SK-N-SH (cell line): ENCODE measurements around the gene NLGN3. TPM values are rescaled to one million over a fixed set of nuclear protein-coding genes. Genes with fewer than 3 reads are reported as not detected.

Experiments used
- CTCF ChIA-PET: fragments of 300-600, 350-600 bp; formaldehyde crosslinking; extraction: SDS; loops from one replicate; lab custom pipeline; 2021; lab: Yijun Ruan, JAX
- POLR2A ChIA-PET: fragments of 350-600 bp; sonication (Branson Sonifier 250); formaldehyde crosslinking; extraction: SDS; loops from one replicate; lab custom pipeline; 2020; ENCODE audit warnings: antibody characterized with exemption, inconsistent platforms; lab: Yijun Ruan, JAX
- DNase-seq: peaks from one replicate; pipeline ENCODE4 v3.0.0; 2012
- H2AFZ ChIP-seq: fragments of 200-600 bp; sonication (generic); 2 replicates; pipeline ENCODE4 v1.8.1; 2016; ENCODE audit warnings: antibody characterized with exemption, mild to moderate bottlenecking, low read depth
- H3F3A ChIP-seq: fragments of 200-600 bp; sonication (generic); replicated peaks from 2 replicates; pipeline ENCODE3; 2016; ENCODE audit warnings: antibody characterized with exemption, mild to moderate bottlenecking; ENCODE audit not compliant: insufficient read depth
- H3K27ac ChIP-seq, 2 experiments: fragments of 200-500 bp in 1 of 2; fragments of 200-600 bp in 1 of 2; sonication (Bioruptor generic) in 1 of 2; sonication (generic), shearing (Covaris generic) in 1 of 2; 2 replicates each; pipeline versions ENCODE4 v1.5.1 to v1.6.1; 2014 to 2016; ENCODE audit warnings: low read depth in 2 of 2, inconsistent platforms in 1 of 2, low read length in 1 of 2, mild to moderate bottlenecking in 1 of 2, mixed read lengths in 1 of 2
- H3K27me3 ChIP-seq: fragments of 200-600 bp; sonication (generic), shearing (Covaris generic); 2 replicates; pipeline ENCODE4 v1.6.1; 2016; ENCODE audit warnings: mixed run types; ENCODE audit not compliant: insufficient read depth
- H3K36me3 ChIP-seq, 2 experiments: fragments of 200-500 bp in 1 of 2; fragments of 200-600 bp in 1 of 2; sonication (Bioruptor generic) in 1 of 2; sonication (generic) in 1 of 2; replicated peaks in 1 of 2; 2 replicates each; pipeline versions ENCODE3 to v1.5.1; 2014 to 2016; ENCODE audit warnings: low read length in 1 of 2, mild to moderate bottlenecking in 1 of 2; ENCODE audit not compliant: insufficient read depth in 2 of 2, control insufficient read depth in 1 of 2
- H3K4me1 ChIP-seq, 2 experiments: fragments of 200-500 bp in 1 of 2; fragments of 200-600 bp in 1 of 2; sonication (Bioruptor generic) in 1 of 2; sonication (generic), shearing (Covaris generic) in 1 of 2; 2 replicates each; pipeline versions ENCODE4 v1.5.1 to v1.6.1; 2014 to 2016; ENCODE audit warnings: low read depth in 1 of 2, low read length in 1 of 2, mixed run types in 1 of 2; ENCODE audit not compliant: insufficient read depth in 2 of 2, control insufficient read depth in 1 of 2
- H3K4me2 ChIP-seq: fragments of 200-600 bp; sonication (generic), shearing (Covaris generic); 2 replicates; pipeline ENCODE4 v1.6.1; 2017; ENCODE audit warnings: mixed run types
- H3K4me3 ChIP-seq, 2 experiments: fragments of 200-500 bp in 1 of 2; fragments of 200-600 bp in 1 of 2; sonication (Bioruptor generic) in 1 of 2; sonication (generic), shearing (Covaris generic) in 1 of 2; 2 replicates each; pipeline versions ENCODE4 v1.5.1 to v1.8.1; 2014 to 2016; ENCODE audit warnings: low read depth in 2 of 2, inconsistent platforms in 1 of 2, low read length in 1 of 2, mild to moderate bottlenecking in 1 of 2, mixed read lengths in 1 of 2, moderate library complexity in 1 of 2
- H3K79me2 ChIP-seq: fragments of 200-600 bp; sonication (generic); 2 replicates; pipeline ENCODE4 v1.8.1; 2017; ENCODE audit warnings: mild to moderate bottlenecking; ENCODE audit not compliant: insufficient read depth
- H3K9ac ChIP-seq: fragments of 200-600 bp; sonication (generic); 2 replicates; pipeline ENCODE4 v1.6.1; 2017; ENCODE audit warnings: mixed run types
- H3K9me2 ChIP-seq: fragments of 200-600 bp; sonication (generic); 2 replicates; pipeline ENCODE4 v1.6.1; 2017; ENCODE audit warnings: mixed run types
- H3K9me3 ChIP-seq: fragments of 200-600 bp; sonication (generic); 2 replicates; pipeline ENCODE4 v1.6.1; 2017; ENCODE audit warnings: mixed run types, mild to moderate bottlenecking, moderate library complexity
- H4K20me1 ChIP-seq: fragments of 200-600 bp; sonication (generic); 2 replicates; pipeline ENCODE4 v1.6.1; 2017; ENCODE audit warnings: mild to moderate bottlenecking, mixed run types; ENCODE audit not compliant: insufficient read depth
- CHD2 ChIP-seq: fragments of 150-350 bp; IDR thresholded peaks from 2 replicates; pipeline ENCODE4 v1.6.1; 2018; ENCODE audit warnings: low read length; ENCODE audit not compliant: partially characterized antibody
- ELF1 ChIP-seq: IDR thresholded peaks from 2 replicates; pipeline ENCODE4 v1.4.0; 2012
- EP300 ChIP-seq, 2 experiments: IDR thresholded peaks; 2 replicates each; pipeline versions ENCODE4 v1.4.0 to v1.6.1; 2012; ENCODE audit warnings: borderline replicate concordance in 1 of 2, low read depth in 1 of 2, low read length in 1 of 2
- EZH2phosphoT487 ChIP-seq: fragments of 200-600 bp; sonication (generic); IDR thresholded peaks from 2 replicates; pipeline ENCODE4 v1.6.1; 2017; ENCODE audit warnings: low read depth, mixed run types, mild to moderate bottlenecking, antibody characterized with exemption, moderate library complexity, borderline replicate concordance
- FOSL2 ChIP-seq: IDR thresholded peaks from 2 replicates; pipeline ENCODE4 v1.4.0; 2012; ENCODE audit warnings: low read depth, mild to moderate bottlenecking, moderate library complexity, borderline replicate concordance
- FOXJ3 ChIP-seq: sonication (generic); formaldehyde crosslinking; IDR thresholded peaks from 2 replicates; pipeline ENCODE4 v1.5.1; 2020; ENCODE audit warnings: mild to moderate bottlenecking, missing genetic modification reagents
- FOXM1 ChIP-seq: IDR thresholded peaks from 2 replicates; pipeline ENCODE4 v1.4.0; 2012; ENCODE audit warnings: low read depth, mild to moderate bottlenecking
- GABPA ChIP-seq: IDR thresholded peaks from 2 replicates; pipeline ENCODE4 v1.4.0; 2012; ENCODE audit warnings: low read depth, mild to moderate bottlenecking
- GATA2 ChIP-seq: sonication (generic); formaldehyde crosslinking; IDR thresholded peaks from 2 replicates; pipeline ENCODE4 v1.5.0; 2020; ENCODE audit warnings: mild to moderate bottlenecking, missing genetic modification reagents
- MEF2A ChIP-seq: IDR thresholded peaks from 2 replicates; pipeline ENCODE4 v1.4.0; 2012; ENCODE audit warnings: low read depth, borderline replicate concordance
- NFIC ChIP-seq: IDR thresholded peaks from 2 replicates; pipeline ENCODE4 v1.4.0; 2012; ENCODE audit warnings: borderline replicate concordance
- NRF1 ChIP-seq: IDR thresholded peaks from 2 replicates; pipeline ENCODE4 v1.6.1; 2012; ENCODE audit warnings: low read depth, mild to moderate bottlenecking, low read length
- POLR2AphosphoS5 ChIP-seq: IDR thresholded peaks from 2 replicates; pipeline ENCODE4 v1.6.1; 2012; ENCODE audit warnings: low read depth, low read length
- RAD21 ChIP-seq: IDR thresholded peaks from 2 replicates; pipeline ENCODE4 v1.6.1; 2012; ENCODE audit warnings: mild to moderate bottlenecking, low read length
- RFX5 ChIP-seq: IDR thresholded peaks from 2 replicates; pipeline ENCODE4 v1.6.1; 2012; ENCODE audit warnings: mild to moderate bottlenecking, improper control_type of control experiment, low read length
- RXRA ChIP-seq: IDR thresholded peaks from 2 replicates; pipeline ENCODE4 v1.4.0; 2012; ENCODE audit warnings: low read depth, mild to moderate bottlenecking, borderline replicate concordance
- SIN3A ChIP-seq: IDR thresholded peaks from 2 replicates; pipeline ENCODE4 v1.6.1; 2012; ENCODE audit warnings: low read depth, mild to moderate bottlenecking, low read length, moderate library complexity, borderline replicate concordance
- SMC3 ChIP-seq: IDR thresholded peaks from 2 replicates; pipeline ENCODE4 v1.6.1; 2012; ENCODE audit warnings: low read depth, low read length, improper control_type of control experiment
- TAF1 ChIP-seq: IDR thresholded peaks from 2 replicates; pipeline ENCODE4 v1.6.1; 2012; ENCODE audit warnings: low read depth, mild to moderate bottlenecking, low read length, moderate library complexity, borderline replicate concordance
- YY1 ChIP-seq: IDR thresholded peaks from 2 replicates; pipeline ENCODE4 v1.4.0; 2012; ENCODE audit warnings: low read depth, mild to moderate bottlenecking
- WGBS: methylation state at CpG from one replicate; pipeline ENCODE4 v1.1.6; 2017; ENCODE audit warnings: low lambda C conversion rate; 5-methylcytosine and 5-hydroxymethylcytosine counted together
- polyA plus RNA-seq, 3 experiments: library from polyadenylated mRNA; depleted of rRNA; stranded (reverse); fragments of >200 nt; gene quantifications; 2 replicates each; pipeline ENCODE4 v1.2.3, GENCODE V29; 2012
- TF ChIP-seq, protein P1 (sequence below): fragments of 150-350 bp; IDR thresholded peaks from 2 replicates; pipeline ENCODE4 v1.6.1; 2017; ENCODE audit warnings: antibody characterized with exemption, low read length, low read depth, borderline replicate concordance
- TF ChIP-seq, protein P2 (sequence below): fragments of 200-600 bp; sonication (generic); IDR thresholded peaks from 2 replicates; pipeline ENCODE4 v1.6.1; 2017; ENCODE audit warnings: antibody characterized with exemption, mild to moderate bottlenecking, moderate library complexity
- TF ChIP-seq, protein P3 (sequence below): IDR thresholded peaks from 2 replicates; pipeline ENCODE4 v1.4.0; 2012; ENCODE audit warnings: low read depth, borderline replicate concordance
- TF ChIP-seq, protein P4 (sequence below): IDR thresholded peaks from 2 replicates; pipeline ENCODE4 v1.4.0; 2012; ENCODE audit warnings: low read depth
- TF ChIP-seq, protein P5 (sequence below): IDR thresholded peaks from 2 replicates; pipeline ENCODE4; 2012
- TF ChIP-seq, protein P6 (sequence below): IDR thresholded peaks from 2 replicates; pipeline ENCODE4 v1.4.0; 2012; ENCODE audit warnings: low read depth, borderline replicate concordance

The NLGN3 gene
- polyA plus RNA-seq, 1 of the 3 experiments (the other 2 are of a cell fraction) = 5.3 TPM

DNA sequence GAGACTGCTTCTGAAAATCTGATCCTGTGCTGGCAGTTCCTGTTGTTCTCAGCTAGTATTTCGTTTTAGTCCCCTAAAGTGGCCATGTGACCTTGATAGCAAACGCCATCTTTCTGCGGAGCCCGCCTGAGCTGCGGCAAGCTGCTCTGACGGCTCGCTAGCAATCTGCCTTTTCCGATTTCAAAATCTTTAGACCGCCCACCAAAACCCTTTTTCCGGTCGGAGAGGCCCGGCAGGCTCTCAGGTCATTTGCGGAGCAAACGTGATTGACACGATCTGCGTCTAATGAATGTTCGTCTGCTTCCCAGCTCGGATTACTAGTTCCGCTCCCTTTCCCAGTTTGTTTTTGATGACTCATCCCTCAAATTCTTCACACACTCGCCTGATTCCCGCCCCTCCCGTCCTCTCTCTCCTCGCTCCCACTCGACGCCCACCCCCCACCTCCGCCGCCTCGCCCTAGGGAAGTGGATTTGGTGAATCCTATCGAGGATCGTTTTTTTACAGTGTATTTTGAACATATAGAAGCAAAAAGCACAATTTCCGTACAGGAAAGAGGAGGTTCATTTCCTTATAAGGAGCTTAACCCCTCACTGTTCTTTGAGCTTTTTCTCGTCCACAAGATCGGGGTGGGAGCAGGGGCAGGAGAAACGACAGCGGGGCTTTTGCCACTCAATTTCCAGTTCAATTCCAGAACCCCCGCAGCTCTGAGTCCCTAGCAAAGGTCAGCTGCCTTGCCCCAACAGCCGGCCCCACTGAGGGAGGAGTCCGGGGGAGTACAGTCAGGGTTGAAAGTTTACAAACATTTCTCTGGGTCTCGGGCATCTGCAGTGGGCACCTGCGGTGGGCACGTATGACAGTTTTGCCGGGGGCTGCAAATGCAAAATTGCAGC is 37.5 kb downstream of the NLGN3 start:
- ChIA-PET CTCF (interaction anchor here (1.0 to 2.4 kb wide), 2 partner anchors 53 to 212 kb away, joined by 3 to 5 read pairs; no protein-coding TSS in a partner anchor), POLR2A (interaction anchor here (0.9 to 1.2 kb wide), 3 partner anchors 64 to 101 kb away, joined by 4 to 6 read pairs (median 4); partner anchors contain the start of genes MED12 and NONO)
- Histone ChIP-seq H2AFZ (peak overlapping the region; percentile 95), H3F3A (peaks cover 6% of the 10 kb centered on the region), H3K4me1 (peaks cover 0 to 8% of the 10 kb centered on the region in 2 experiments; a peak in 1 of 4 replicates), H3K27ac (peak overlapping the region; percentile 54 to 84), H3K36me3 (no peaks in the 10 kb centered on the region), H3K9me3 (no peaks in the 10 kb centered on the region), H3K4me2 (peak overlapping the region; percentile 74), H3K9ac (peak overlapping the region; percentile 54; the same call in 1 of the 2 replicates), H3K4me3 (peak overlapping the region; percentile 48 to 53), H3K27me3 (no peaks in the 10 kb centered on the region; the same call in 1 of the 2 replicates), H3K9me2 (no peaks in the 10 kb centered on the region), H3K79me2 (no peaks in the 10 kb centered on the region), H4K20me1 (no peaks in the 10 kb centered on the region)
- DNase-seq = peak; percentile 77
- WGBS = 11% methylated on average over 42 of the region's 42 CpGs
- TF ChIP-seq, protein P1, sequence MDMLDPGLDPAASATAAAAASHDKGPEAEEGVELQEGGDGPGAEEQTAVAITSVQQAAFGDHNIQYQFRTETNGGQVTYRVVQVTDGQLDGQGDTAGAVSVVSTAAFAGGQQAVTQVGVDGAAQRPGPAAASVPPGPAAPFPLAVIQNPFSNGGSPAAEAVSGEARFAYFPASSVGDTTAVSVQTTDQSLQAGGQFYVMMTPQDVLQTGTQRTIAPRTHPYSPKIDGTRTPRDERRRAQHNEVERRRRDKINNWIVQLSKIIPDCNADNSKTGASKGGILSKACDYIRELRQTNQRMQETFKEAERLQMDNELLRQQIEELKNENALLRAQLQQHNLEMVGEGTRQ = no peak
- peak; percentile 83 for TF ChIP-seq GABPA
- TF ChIP-seq POLR2AphosphoS5 = peak; percentile 87
- no peak; the same call in 1 of the 2 replicates for TF ChIP-seq SIN3A
- TF ChIP-seq, protein P2, sequence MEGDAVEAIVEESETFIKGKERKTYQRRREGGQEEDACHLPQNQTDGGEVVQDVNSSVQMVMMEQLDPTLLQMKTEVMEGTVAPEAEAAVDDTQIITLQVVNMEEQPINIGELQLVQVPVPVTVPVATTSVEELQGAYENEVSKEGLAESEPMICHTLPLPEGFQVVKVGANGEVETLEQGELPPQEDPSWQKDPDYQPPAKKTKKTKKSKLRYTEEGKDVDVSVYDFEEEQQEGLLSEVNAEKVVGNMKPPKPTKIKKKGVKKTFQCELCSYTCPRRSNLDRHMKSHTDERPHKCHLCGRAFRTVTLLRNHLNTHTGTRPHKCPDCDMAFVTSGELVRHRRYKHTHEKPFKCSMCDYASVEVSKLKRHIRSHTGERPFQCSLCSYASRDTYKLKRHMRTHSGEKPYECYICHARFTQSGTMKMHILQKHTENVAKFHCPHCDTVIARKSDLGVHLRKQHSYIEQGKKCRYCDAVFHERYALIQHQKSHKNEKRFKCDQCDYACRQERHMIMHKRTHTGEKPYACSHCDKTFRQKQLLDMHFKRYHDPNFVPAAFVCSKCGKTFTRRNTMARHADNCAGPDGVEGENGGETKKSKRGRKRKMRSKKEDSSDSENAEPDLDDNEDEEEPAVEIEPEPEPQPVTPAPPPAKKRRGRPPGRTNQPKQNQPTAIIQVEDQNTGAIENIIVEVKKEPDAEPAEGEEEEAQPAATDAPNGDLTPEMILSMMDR = no peak
- TF ChIP-seq NFIC = no peak
- TF ChIP-seq TAF1 = peak; percentile 82
- no peak for TF ChIP-seq GATA2 (CRISPR knock-in tag)
- TF ChIP-seq FOXM1 = no peak
- peak; percentile 84; the same call in 1 of the 2 replicates for TF ChIP-seq YY1
- TF ChIP-seq, protein P3, sequence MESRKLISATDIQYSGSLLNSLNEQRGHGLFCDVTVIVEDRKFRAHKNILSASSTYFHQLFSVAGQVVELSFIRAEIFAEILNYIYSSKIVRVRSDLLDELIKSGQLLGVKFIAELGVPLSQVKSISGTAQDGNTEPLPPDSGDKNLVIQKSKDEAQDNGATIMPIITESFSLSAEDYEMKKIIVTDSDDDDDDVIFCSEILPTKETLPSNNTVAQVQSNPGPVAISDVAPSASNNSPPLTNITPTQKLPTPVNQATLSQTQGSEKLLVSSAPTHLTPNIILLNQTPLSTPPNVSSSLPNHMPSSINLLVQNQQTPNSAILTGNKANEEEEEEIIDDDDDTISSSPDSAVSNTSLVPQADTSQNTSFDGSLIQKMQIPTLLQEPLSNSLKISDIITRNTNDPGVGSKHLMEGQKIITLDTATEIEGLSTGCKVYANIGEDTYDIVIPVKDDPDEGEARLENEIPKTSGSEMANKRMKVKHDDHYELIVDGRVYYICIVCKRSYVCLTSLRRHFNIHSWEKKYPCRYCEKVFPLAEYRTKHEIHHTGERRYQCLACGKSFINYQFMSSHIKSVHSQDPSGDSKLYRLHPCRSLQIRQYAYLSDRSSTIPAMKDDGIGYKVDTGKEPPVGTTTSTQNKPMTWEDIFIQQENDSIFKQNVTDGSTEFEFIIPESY = no peak
- TF ChIP-seq RFX5 = no peak
- TF ChIP-seq FOXJ3 (CRISPR knock-in tag) = no peak
- peak; percentile 72; the same call in 1 of the 2 replicates for TF ChIP-seq FOSL2
- TF ChIP-seq, protein P4, sequence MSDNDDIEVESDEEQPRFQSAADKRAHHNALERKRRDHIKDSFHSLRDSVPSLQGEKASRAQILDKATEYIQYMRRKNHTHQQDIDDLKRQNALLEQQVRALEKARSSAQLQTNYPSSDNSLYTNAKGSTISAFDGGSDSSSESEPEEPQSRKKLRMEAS = peak; percentile 82
- no peak for TF ChIP-seq RXRA
- no peak for TF ChIP-seq RAD21
- TF ChIP-seq CHD2 = peak; percentile 46
- TF ChIP-seq, protein P5, sequence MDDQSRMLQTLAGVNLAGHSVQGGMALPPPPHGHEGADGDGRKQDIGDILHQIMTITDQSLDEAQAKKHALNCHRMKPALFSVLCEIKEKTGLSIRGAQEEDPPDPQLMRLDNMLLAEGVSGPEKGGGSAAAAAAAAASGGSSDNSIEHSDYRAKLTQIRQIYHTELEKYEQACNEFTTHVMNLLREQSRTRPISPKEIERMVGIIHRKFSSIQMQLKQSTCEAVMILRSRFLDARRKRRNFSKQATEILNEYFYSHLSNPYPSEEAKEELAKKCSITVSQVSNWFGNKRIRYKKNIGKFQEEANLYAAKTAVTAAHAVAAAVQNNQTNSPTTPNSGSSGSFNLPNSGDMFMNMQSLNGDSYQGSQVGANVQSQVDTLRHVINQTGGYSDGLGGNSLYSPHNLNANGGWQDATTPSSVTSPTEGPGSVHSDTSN = peak; percentile 99
- TF ChIP-seq, protein P6, sequence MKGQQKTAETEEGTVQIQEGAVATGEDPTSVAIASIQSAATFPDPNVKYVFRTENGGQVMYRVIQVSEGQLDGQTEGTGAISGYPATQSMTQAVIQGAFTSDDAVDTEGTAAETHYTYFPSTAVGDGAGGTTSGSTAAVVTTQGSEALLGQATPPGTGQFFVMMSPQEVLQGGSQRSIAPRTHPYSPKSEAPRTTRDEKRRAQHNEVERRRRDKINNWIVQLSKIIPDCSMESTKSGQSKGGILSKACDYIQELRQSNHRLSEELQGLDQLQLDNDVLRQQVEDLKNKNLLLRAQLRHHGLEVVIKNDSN = peak; percentile 79
- no peak for TF ChIP-seq MEF2A
- TF ChIP-seq SMC3 = no peak
- TF ChIP-seq NRF1 = no peak
- 0 out of 2 replicates have a peak, but pooled peaks have one; percentile 26 for TF ChIP-seq ELF1
- no peak for TF ChIP-seq EZH2phosphoT487
- no peak for TF ChIP-seq EP300 (IDR thresholded peaks at IDR 0.05; ENCODE audit: borderline replicate concordance in 1 of 2, low read depth in 1 of 2, low read length in 1 of 2)
